ENCODE data around the gene SLC13A5.

- TF ChIP-seq CTCF (IDR thresholded peaks at IDR 0.05) = no peak
- no peak for TF ChIP-seq EP300 (IDR thresholded peaks at IDR 0.05; ENCODE audit: low read depth)
- no peak for TF ChIP-seq POLR2A (IDR thresholded peaks at IDR 0.05)
Observed at GRCh38 chr17:6682339-6682738, 30.8 kb downstream of the SLC13A5 start.

Measured in transverse colon (tissue), 3 donors.